GM18505 (cell line): ENCODE results near the gene TSPAN14.

Source experiments
- ATAC-seq: cut with Tn5 transposase; IDR thresholded peaks from one replicate; pipeline ENCODE4 v1.9.1; 2021; ENCODE audit not compliant: unreplicated experiment
- POLR2A ChIP-seq: IDR thresholded peaks from 4 replicates; pipeline ENCODE4 v1.6.1; 2011; ENCODE audit warnings: borderline replicate concordance; ENCODE audit not compliant: insufficient read depth, insufficient read length; ENCODE audit errors: extremely low read depth

The TSPAN14 gene, protein sequence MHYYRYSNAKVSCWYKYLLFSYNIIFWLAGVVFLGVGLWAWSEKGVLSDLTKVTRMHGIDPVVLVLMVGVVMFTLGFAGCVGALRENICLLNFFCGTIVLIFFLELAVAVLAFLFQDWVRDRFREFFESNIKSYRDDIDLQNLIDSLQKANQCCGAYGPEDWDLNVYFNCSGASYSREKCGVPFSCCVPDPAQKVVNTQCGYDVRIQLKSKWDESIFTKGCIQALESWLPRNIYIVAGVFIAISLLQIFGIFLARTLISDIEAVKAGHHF

GRCh38 chr10:80453842-80454512 is at the start of gene TSPAN14:
Gene TSPAN14, plus strand, starts transcription at chr10:80454310. Its CDS starts 34,924 bp downstream, at chr10:80489234.
- peak; percentile 67 for ATAC-seq
- TF ChIP-seq POLR2A = peak; percentile 53

GRCh38 chr10:80405035-80405434 is 49.1 kb upstream of the TSPAN14 start:
- ATAC-seq = no peak
- no peak for TF ChIP-seq POLR2A

DNA sequence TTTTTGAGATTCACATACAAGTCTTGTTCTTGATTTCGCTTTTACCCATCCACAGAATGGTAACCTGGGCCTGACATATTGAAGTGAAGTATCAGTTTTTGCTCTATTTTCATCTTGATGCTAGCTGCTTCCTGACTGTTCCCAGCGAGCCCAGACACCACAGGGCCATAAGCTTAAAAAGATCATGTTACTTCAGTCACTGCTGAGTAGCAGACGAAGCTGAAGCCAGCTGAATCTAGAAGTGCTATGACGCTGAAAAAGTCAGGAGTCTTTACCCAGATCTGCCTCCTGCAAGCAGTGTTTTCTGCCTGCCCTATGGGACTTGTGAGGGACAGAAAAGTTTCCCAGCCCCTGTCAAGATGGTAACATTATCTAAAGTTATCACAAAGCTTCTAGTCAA is 48.5 kb upstream of the TSPAN14 start:
- ATAC-seq = no peak
- no peak for TF ChIP-seq POLR2A

GRCh38 chr10:80406204-80406603 is 47.9 kb upstream of the TSPAN14 start:
- no peak for TF ChIP-seq POLR2A
- ATAC-seq = no peak

- no peak for TF ChIP-seq POLR2A
- peak; percentile 18 for ATAC-seq
These were observed 46.3 kb upstream of the TSPAN14 start for GRCh38 chr10:80407812-80408241.

- ATAC-seq = peak; percentile 96
- peak; percentile 54 for TF ChIP-seq POLR2A
These were observed 45.6 kb upstream of the TSPAN14 start, which contains the start of gene PRXL2A for GRCh38 chr10:80408242-80409101. Gene PRXL2A, plus strand, starts transcription at chr10:80408551. Its CDS starts 11,917 bp downstream, at chr10:80420468.

DNA sequence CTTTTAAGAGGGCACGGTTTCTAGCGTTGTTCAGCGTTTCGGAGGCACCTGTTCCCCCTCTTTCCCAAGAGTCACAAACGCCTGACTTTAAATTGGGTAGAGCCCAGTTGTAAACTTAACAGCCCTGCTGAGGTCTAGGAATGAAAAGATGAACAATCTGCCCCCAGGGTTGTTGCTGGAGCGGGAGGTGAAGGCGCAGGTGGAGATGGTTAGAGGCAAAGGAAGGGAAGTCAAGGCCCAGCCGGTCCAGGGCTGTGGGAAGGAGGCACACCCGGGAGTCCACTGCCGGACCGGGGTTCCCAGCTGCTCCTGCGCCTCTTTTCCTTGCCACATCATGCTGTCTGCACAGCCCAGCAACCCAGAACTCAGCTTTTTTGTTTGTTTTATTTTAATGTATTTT is 45.0 kb upstream of the TSPAN14 start:
- no peak for TF ChIP-seq POLR2A

DNA sequence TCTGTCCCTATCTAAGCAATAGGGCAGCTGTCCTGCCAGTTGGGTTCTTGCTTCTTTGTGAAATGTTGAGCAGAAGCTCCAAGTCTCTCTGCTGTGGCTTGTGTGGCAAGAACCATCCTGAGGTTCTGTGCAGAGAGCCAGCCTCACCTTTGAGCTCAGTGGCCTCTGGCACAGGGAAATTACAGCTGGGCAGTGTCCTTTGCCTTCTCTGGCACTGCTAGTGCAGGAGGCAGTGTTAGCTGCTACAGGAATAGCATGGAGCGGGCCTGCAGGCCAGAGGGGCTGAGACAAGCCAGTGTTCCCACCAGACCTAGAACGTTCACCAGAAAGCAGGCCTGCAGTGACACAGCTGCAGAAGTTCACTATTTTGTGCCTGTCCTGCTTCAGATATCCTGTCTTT is 44.0 kb upstream of the TSPAN14 start:
- ATAC-seq = no peak
- no peak for TF ChIP-seq POLR2A

More for the DNA sequence above, 45.0 kb upstream of the TSPAN14 start:
- ATAC-seq = no peak

DNA sequence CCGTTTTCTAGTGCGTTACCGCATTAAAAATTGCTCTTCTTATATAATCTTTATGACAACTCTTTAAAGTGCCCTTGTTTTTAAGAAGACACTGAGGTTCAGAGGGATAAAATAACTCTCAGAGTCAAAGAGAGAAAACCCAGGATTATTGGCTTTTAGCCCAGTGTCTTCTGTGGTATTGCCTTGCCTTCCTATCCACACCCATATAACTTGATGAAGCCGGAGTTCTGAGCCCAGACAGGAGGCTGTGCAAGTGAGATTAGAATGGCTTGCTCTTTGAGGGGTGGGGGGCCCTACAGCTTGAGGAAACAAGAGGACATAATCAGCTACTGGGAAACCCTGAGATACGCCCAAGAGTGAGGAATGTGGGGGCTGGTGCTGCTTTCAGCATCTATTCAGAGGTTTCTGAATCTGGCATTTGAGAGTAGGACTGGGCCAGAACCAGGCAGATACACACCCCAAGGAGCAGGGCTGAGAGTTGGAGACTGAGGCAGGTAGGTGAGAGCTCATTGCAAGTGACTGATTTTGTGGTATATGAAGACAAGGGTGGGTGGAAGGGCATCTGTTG is 43.4 kb upstream of the TSPAN14 start:
- ATAC-seq = no peak
- no peak for TF ChIP-seq POLR2A

GRCh38 chr10:80411267-80411668 is 42.8 kb upstream of the TSPAN14 start:
- TF ChIP-seq POLR2A = no peak
- no peak for ATAC-seq

- no peak for TF ChIP-seq POLR2A
- no peak for ATAC-seq
These were observed 42.4 kb upstream of the TSPAN14 start for GRCh38 chr10:80411681-80412220.

GRCh38 chr10:80412486-80412885 is 41.6 kb upstream of the TSPAN14 start:
- no peak for TF ChIP-seq POLR2A
- no peak for ATAC-seq
